CMK (cell line): ENCODE data around the gene QTRT2.

Source experiments
- DNase-seq: peaks from one replicate; pipeline ENCODE4 v3.0.0-alpha.2; 2010; ENCODE audit warnings: low read depth

The QTRT2 gene

GRCh38 chr3:114078126-114078525, 21.6 kb downstream of the QTRT2 start:
- no peak for DNase-seq

- no peak for DNase-seq
Observed at GRCh38 chr3:114079761-114080160, 23.2 kb downstream of the QTRT2 start.

GRCh38 chr3:114080201-114080600, 23.7 kb downstream of the QTRT2 start:
- no peak for DNase-seq

GRCh38 chr3:114081037-114081436, 24.5 kb downstream of the QTRT2 start:
- no peak for DNase-seq

GRCh38 chr3:114083112-114083511, 26.6 kb downstream of the QTRT2 start:
- DNase-seq: no peak

GRCh38 chr3:114086356-114086755, 29.8 kb downstream of the QTRT2 start:
- DNase-seq: no peak

- no peak for DNase-seq
Observed at GRCh38 chr3:114089675-114090074, 33.1 kb downstream of the QTRT2 start.

- no peak for DNase-seq
Observed at GRCh38 chr3:114092151-114093015, 35.8 kb downstream of the QTRT2 start.

- DNase-seq: no peak
Observed at GRCh38 chr3:114093016-114093380, 36.5 kb downstream of the QTRT2 start.

- no peak for DNase-seq
Observed at GRCh38 chr3:114093596-114093995, 37.1 kb downstream of the QTRT2 start.

- no peak for DNase-seq
Observed at GRCh38 chr3:114095796-114096195, 39.3 kb downstream of the QTRT2 start.

- DNase-seq: no peak
Observed at GRCh38 chr3:114101101-114101500, 44.6 kb downstream of the QTRT2 start.

- DNase-seq: no peak
Observed at GRCh38 chr3:114103181-114103580, 46.6 kb downstream of the QTRT2 start.

GRCh38 chr3:114103858-114104257, 47.3 kb downstream of the QTRT2 start:
- no peak for DNase-seq

GRCh38 chr3:114104414-114104813, 47.9 kb downstream of the QTRT2 start:
- no peak for DNase-seq

GRCh38 chr3:114108137-114108536, 51.6 kb downstream of the QTRT2 start:
- DNase-seq: no peak

GRCh38 chr3:114110439-114110838, 53.9 kb downstream of the QTRT2 start:
- DNase-seq: no peak

- DNase-seq: no peak
Observed at GRCh38 chr3:114111060-114111770, 54.7 kb downstream of the QTRT2 start.

- DNase-seq: no peak
Observed at GRCh38 chr3:114112696-114113095, 56.2 kb downstream of the QTRT2 start.

- no peak for DNase-seq
Observed at GRCh38 chr3:114114719-114115118, 58.2 kb downstream of the QTRT2 start.

GRCh38 chr3:114115143-114115542, 58.6 kb downstream of the QTRT2 start:
- DNase-seq: no peak

- DNase-seq: no peak
Observed at GRCh38 chr3:114119776-114120175, 63.2 kb downstream of the QTRT2 start.

- no peak for DNase-seq
Observed at GRCh38 chr3:114120211-114120610, 63.7 kb downstream of the QTRT2 start.
